Activated naive CD8-positive, alpha-beta T cell treated with anti-CD3 and anti-CD28 coated beads, Interleukin-2, amount 10 ng/mL, durations not matched to agents 7 days and 5 days (primary cell): ENCODE measurements around the gene ROPN1. TPM values are rescaled to one million over a fixed set of nuclear protein-coding genes. Genes with fewer than 3 reads are reported as not detected.
"Not testable (repeated sequence)": the region's sequence is repeated elsewhere in the genome, so short reads cannot be mapped to it uniquely, and the experiment has no call there.

Experiments
- ATAC-seq: fragments of 150-1000 bp; cut with Tn5 transposase; one replicate; pipeline ENCODE4 v1.10.0; 2021; ENCODE audit warnings: low read depth, moderate library complexity
- POLR2A ChIA-PET: fragments of 350-600 bp; sonication (Branson Sonifier 250); formaldehyde crosslinking; loops from one replicate; lab custom pipeline; 2021; ENCODE audit warnings: antibody characterized with exemption; lab: Charles Lee
- DNase-seq: peaks from one replicate; pipeline ENCODE4 v3.0.0; 2021
- H3K27ac Mint-ChIP-seq: one replicate; pipeline ENCODE4 v1.8.0; 2022; ENCODE audit warnings: mild to moderate bottlenecking, mixed read lengths
- H3K27me3 Mint-ChIP-seq: one replicate; pipeline ENCODE4 v1.8.0; 2022; ENCODE audit warnings: mild to moderate bottlenecking, moderate library complexity, mixed read lengths
- H3K36me3 Mint-ChIP-seq: one replicate; pipeline ENCODE4 v1.8.0; 2021; ENCODE audit warnings: mild to moderate bottlenecking, mixed read lengths
- H3K4me1 Mint-ChIP-seq: one replicate; pipeline ENCODE4 v1.8.0; 2021; ENCODE audit warnings: mixed read lengths
- H3K4me3 Mint-ChIP-seq: one replicate; pipeline ENCODE4 v1.8.0; 2022; ENCODE audit warnings: mild to moderate bottlenecking, moderate library complexity, mixed read lengths
- H3K9me3 Mint-ChIP-seq: one replicate; pipeline ENCODE4 v1.8.0; 2021; ENCODE audit warnings: mixed read lengths
- total RNA-seq, 2 experiments: library from RNA; stranded (reverse); gene quantifications; one replicate each; pipeline ENCODE4 v1.2.3, GENCODE V29; 2021

ROPN1 gene
- total RNA-seq, 2 experiments from 2014 or later, result not detected

DNA sequence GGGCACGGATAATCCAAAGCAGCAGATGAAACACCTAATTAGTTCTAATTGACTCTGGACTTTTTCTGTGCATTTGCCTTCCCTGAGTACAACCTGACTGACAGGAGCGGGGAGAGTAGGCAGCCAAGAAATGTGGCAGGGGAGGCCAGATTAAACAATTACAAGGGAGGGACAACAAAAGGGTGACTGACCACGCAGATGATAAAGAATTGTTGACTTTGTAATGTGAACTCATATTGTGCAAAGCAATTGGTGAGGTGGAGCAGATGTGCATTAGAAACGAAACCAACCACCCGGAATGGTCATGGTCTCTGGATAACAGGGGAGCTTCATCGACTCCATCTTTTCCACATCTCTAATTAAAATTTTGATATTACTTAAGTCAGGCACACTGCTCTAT lies 25.6 kb upstream of the ROPN1 start:
- H3K4me3 Mint-ChIP-seq, H3K36me3 Mint-ChIP-seq, H3K27ac Mint-ChIP-seq, H3K9me3 Mint-ChIP-seq, ATAC-seq, H3K4me1 Mint-ChIP-seq, DNase-seq, POLR2A ChIA-PET: not testable (repeated sequence)
- peaks cover 30% of the 10 kb centered on the region for H3K27me3 Mint-ChIP-seq

GRCh38 chr3:124016483-124016882 lies 24.6 kb upstream of the ROPN1 start:
- H3K36me3 Mint-ChIP-seq, POLR2A ChIA-PET, H3K4me1 Mint-ChIP-seq, ATAC-seq, H3K27ac Mint-ChIP-seq, H3K4me3 Mint-ChIP-seq, DNase-seq, H3K9me3 Mint-ChIP-seq: not testable (repeated sequence)
- peaks cover 37% of the 10 kb centered on the region for H3K27me3 Mint-ChIP-seq

DNA sequence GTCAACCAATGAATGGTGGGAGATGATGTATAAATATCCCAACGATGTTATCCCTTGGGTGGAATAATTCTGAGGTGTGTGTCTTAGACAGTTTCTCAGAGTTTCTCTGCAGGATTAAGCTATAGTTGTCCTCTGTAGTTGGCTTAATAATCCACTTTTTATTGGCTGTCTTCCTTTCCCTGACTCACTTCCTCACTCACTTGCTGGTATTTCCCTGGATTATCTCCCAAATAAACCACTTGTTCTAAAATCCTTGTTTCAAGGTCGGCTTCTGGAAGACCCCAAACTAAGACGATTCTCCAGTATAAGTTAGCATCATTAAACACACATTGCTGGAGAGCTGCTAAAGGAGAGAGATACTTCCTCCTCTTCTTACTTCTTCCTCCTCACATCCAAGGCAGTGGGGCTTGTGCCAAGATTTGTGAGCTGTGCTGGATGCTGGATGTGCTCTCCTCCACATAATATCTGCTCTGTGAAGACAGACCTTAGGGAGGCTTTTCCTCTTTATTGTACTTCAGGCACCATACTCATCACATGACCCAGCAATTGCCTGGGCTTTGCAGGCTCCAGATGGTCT lies 22.5 kb upstream of the ROPN1 start:
- Mint-ChIP-seq H3K27ac (no peak overlapping the region), H3K27me3 (peaks cover 36% of the 10 kb centered on the region), H3K36me3 (no peaks in the 10 kb centered on the region), H3K4me3 (no peak overlapping the region), H3K4me1 (no peaks in the 10 kb centered on the region), H3K9me3 (no peaks in the 10 kb centered on the region)
- POLR2A ChIA-PET, result no interaction called here
- no peak for ATAC-seq
- DNase-seq, result no peak

- ATAC-seq, H3K36me3 Mint-ChIP-seq, H3K9me3 Mint-ChIP-seq, H3K4me1 Mint-ChIP-seq, DNase-seq, H3K4me3 Mint-ChIP-seq, H3K27ac Mint-ChIP-seq, POLR2A ChIA-PET: not testable (repeated sequence)
- peaks cover 46% of the 10 kb centered on the region for H3K27me3 Mint-ChIP-seq
Observed at GRCh38 chr3:124008321-124008720, 16.4 kb upstream of the ROPN1 start.

- H3K36me3 Mint-ChIP-seq, result no peaks in the 10 kb centered on the region
- POLR2A ChIA-PET, result no interaction called here
- H3K27me3 Mint-ChIP-seq, result peaks cover 45% of the 10 kb centered on the region
- no peak for DNase-seq
- no peaks in the 10 kb centered on the region for H3K4me1 Mint-ChIP-seq
- no peaks in the 10 kb centered on the region for H3K9me3 Mint-ChIP-seq
- no peak overlapping the region for H3K27ac Mint-ChIP-seq
- no peak for ATAC-seq
- no peak overlapping the region for H3K4me3 Mint-ChIP-seq
Observed at GRCh38 chr3:124007186-124007585, 15.3 kb upstream of the ROPN1 start.

DNA sequence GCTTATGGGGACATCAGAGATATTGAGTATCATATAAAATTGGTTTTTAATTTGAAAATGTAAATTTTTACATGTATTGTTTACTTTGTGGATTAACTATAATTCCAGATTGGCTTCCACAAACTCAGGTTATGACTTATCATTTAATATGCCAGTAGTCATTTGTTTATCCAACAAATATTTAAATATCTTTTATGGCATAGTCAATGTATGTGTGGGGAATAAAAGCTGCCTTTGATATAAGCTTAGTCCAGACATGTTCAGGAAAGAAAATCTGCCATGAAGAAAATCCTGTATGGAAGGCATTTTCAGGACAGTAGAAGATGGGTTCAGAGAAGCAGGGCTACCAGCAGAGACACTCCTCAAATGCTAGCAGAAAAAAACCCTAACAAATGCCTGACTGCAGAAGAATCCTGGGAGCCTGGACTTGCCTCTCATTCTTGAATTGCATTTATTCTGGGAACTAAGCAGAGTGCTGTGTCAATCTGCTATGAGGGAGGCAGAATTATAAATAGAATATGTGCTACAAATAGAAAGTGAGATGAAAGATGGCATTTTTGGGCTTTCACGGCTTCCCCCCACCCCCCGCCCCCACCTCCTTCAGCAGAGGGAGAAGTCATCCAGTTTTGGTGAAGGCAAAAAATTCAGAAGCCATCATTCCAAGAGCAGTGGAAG lies 10.6 kb upstream of the ROPN1 start:
- H3K4me3 Mint-ChIP-seq, POLR2A ChIA-PET, H3K4me1 Mint-ChIP-seq, ATAC-seq, H3K36me3 Mint-ChIP-seq, DNase-seq, H3K9me3 Mint-ChIP-seq, H3K27ac Mint-ChIP-seq: not testable (repeated sequence)
- peaks cover 41% of the 10 kb centered on the region for H3K27me3 Mint-ChIP-seq

DNA sequence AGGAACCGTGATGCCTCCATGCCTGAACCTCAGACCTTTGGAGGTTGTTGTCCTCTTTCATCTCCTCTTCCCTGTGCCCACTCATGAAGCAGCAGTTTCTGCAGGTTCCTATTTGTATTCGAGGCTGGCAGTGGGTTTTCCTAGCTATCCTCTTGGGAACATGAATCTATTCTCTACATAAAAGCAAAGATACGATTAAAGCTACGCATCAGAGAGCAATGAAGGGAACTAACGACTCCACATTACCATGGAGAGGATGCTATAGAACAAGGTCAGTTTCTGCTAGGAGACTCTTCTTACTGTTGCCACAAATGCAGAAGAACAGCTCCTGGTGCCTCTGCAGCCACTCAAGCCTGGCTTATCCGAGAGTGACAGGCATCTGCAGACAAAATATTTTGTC lies 9.4 kb upstream of the ROPN1 start:
- POLR2A ChIA-PET, H3K36me3 Mint-ChIP-seq, H3K9me3 Mint-ChIP-seq, ATAC-seq, DNase-seq, H3K27ac Mint-ChIP-seq, H3K4me3 Mint-ChIP-seq, H3K4me1 Mint-ChIP-seq: not testable (repeated sequence)
- H3K27me3 Mint-ChIP-seq, result peaks cover 34% of the 10 kb centered on the region

- H3K9me3 Mint-ChIP-seq, result no peaks in the 10 kb centered on the region
- no peak for DNase-seq
- no peak overlapping the region for H3K4me3 Mint-ChIP-seq
- no peaks in the 10 kb centered on the region for H3K4me1 Mint-ChIP-seq
- no peak for ATAC-seq
- H3K36me3 Mint-ChIP-seq, result no peaks in the 10 kb centered on the region
- H3K27ac Mint-ChIP-seq, result no peak overlapping the region
- peaks cover 15% of the 10 kb centered on the region for H3K27me3 Mint-ChIP-seq
- POLR2A ChIA-PET, result no interaction called here
Observed at GRCh38 chr3:123997543-123997942, 5.6 kb upstream of the ROPN1 start.

GRCh38 chr3:123993818-123994217 lies 1.9 kb upstream of the ROPN1 start:
- Mint-ChIP-seq H3K27ac (no peak overlapping the region), H3K27me3 (peaks cover 21% of the 10 kb centered on the region), H3K9me3 (no peaks in the 10 kb centered on the region), H3K4me1 (no peaks in the 10 kb centered on the region), H3K36me3 (no peaks in the 10 kb centered on the region), H3K4me3 (no peak overlapping the region)
- POLR2A ChIA-PET, result no interaction called here
- DNase-seq (no peak), ATAC-seq (no peak)

DNA sequence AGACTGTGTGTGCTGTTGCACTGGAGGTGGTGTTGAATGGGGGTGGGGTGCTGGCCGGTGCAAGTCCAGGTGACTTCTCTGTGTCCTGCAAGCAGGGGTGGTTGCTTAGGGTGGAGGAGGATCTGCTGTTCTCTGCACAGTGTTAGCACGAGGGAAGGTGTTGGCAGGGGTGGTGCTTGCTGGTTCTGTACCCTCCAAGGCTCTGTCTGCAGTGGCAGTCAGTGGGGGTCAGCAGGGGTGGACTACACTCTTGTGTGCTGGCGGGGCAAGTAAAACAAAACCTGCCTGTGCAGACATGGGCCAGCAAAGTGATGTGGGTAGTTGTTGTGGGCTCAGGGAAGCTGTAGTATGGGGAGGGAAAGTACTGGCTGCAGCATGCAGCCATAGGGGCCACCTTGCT lies 5.5 kb downstream of the ROPN1 start:
- Mint-ChIP-seq H3K4me1 (no peaks in the 10 kb centered on the region), H3K27me3 (peaks cover 41% of the 10 kb centered on the region), H3K9me3 (no peaks in the 10 kb centered on the region), H3K4me3 (no peak overlapping the region), H3K27ac (no peak overlapping the region), H3K36me3 (no peaks in the 10 kb centered on the region)
- no peak for ATAC-seq
- POLR2A ChIA-PET, result no interaction called here
- no peak for DNase-seq

- H3K36me3 Mint-ChIP-seq, result no peaks in the 10 kb centered on the region
- POLR2A ChIA-PET, result no interaction called here
- no peaks in the 10 kb centered on the region for H3K9me3 Mint-ChIP-seq
- H3K4me1 Mint-ChIP-seq, result no peaks in the 10 kb centered on the region
- no peak for ATAC-seq
- no peak for DNase-seq
- H3K4me3 Mint-ChIP-seq, result no peak overlapping the region
- H3K27me3 Mint-ChIP-seq, result peaks cover 40% of the 10 kb centered on the region
- no peak overlapping the region for H3K27ac Mint-ChIP-seq
Observed at GRCh38 chr3:123984957-123985356, 7.0 kb downstream of the ROPN1 start.

DNA sequence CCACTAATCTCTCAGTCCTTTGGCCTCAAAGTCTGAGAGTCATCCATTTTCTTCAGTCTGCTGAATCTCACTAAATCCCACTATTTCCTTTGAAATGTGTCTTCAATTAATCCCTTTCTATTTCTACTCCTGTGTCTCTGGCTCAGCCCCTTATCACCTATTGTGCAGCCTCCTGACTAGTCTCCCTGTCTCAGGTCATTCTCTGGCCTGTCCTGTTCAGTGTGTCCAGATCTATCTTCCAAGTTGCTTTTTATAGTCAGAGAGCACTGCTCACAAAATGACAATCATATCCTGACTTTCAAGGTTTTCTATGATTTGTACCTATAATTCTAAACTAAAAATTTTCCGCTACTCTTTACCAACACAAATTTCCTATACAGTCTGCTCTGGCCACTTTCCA lies 7.6 kb downstream of the ROPN1 start:
- Mint-ChIP-seq H3K27ac (no peak overlapping the region), H3K9me3 (no peaks in the 10 kb centered on the region), H3K4me1 (no peaks in the 10 kb centered on the region), H3K4me3 (no peak overlapping the region), H3K36me3 (no peaks in the 10 kb centered on the region), H3K27me3 (peaks cover 36% of the 10 kb centered on the region)
- POLR2A ChIA-PET, result no interaction called here
- no peak for DNase-seq
- no peak for ATAC-seq

DNA sequence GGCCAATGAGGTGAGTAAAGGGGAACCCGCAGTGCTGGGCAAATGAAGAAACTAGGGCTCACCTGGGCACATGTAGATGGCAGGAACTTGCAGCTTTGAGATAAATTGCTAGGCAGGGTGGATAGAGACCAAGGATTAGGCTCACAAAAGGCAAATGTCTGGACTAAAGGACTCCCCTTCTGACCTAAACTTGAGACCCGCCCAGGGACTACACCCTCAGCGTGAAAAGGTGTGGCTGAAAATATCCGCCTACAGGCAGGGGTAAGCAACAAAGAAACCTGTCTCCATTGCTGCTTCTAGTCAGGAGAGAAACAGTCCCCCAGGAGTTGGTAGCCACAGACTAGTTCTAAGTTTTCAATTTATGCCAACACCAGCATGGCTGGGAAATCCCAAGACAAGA lies 10.6 kb downstream of the ROPN1 start:
- peaks cover 36% of the 10 kb centered on the region for H3K27me3 Mint-ChIP-seq
- H3K9me3 Mint-ChIP-seq, POLR2A ChIA-PET, H3K36me3 Mint-ChIP-seq, H3K4me3 Mint-ChIP-seq, H3K4me1 Mint-ChIP-seq, ATAC-seq, H3K27ac Mint-ChIP-seq, DNase-seq: not testable (repeated sequence)

GRCh38 chr3:123980539-123980938 lies 11.4 kb downstream of the ROPN1 start:
- H3K27ac Mint-ChIP-seq, result no peak overlapping the region
- H3K9me3 Mint-ChIP-seq, result no peaks in the 10 kb centered on the region
- no peak overlapping the region for H3K4me3 Mint-ChIP-seq
- no peak for ATAC-seq
- H3K4me1 Mint-ChIP-seq, result no peaks in the 10 kb centered on the region
- no peaks in the 10 kb centered on the region for H3K36me3 Mint-ChIP-seq
- POLR2A ChIA-PET, result no interaction called here
- peaks cover 36% of the 10 kb centered on the region for H3K27me3 Mint-ChIP-seq
- no peak for DNase-seq
